HepG2 (cell line): ENCODE measurements around the gene RNF114. TPM values are rescaled to one million over a fixed set of nuclear protein-coding genes. Genes with fewer than 3 reads are reported as not detected.

Experiments used
- ATAC-seq: fragments of 200-7000 bp; cut with Tn5 transposase; 3 replicates; pipeline ENCODE4 v1.9.1; 2020; ENCODE audit warnings: mild to moderate bottlenecking, moderate library complexity
- BruUV-seq: library from RNA; stranded (reverse); fragments of 400-500 nt; replicated peaks from 2 replicates; lab custom pipeline; 2021; lab: Mats Ljungman, UMichigan
- CTCF ChIA-PET: fragments of 300-600 bp; formaldehyde crosslinking; extraction: SDS; loops from one replicate; lab custom pipeline; 2021; ENCODE audit warnings: low total read pairs, inconsistent platforms, low intra/inter-chr PET ratio; lab: Yijun Ruan, JAX
- POLR2A ChIA-PET: fragments of 350-600 bp; sonication (Branson Sonifier 250); formaldehyde crosslinking; loops from one replicate; lab custom pipeline; 2020; ENCODE audit warnings: antibody characterized with exemption, inconsistent platforms; lab: Yijun Ruan, JAX
- DNase-seq: peaks from one replicate; pipeline ENCODE4 v3.0.0-alpha.2; 2015; ENCODE audit warnings: low spot score
- FAIRE-seq: peaks from 3 replicates; lab custom pipeline; 2011; peaks lifted over from hg19 to GRCh38; lab: Jason Lieb, UNC
- H2AFZ ChIP-seq: one replicate; pipeline ENCODE4 v1.6.1; 2011; ENCODE audit warnings: low read length, inconsistent platforms
- H3K27ac ChIP-seq: fragments of 300-600 bp; 3 replicates; pipeline ENCODE4 v1.8.0; 2011; ENCODE audit warnings: mixed run types, mild to moderate bottlenecking, mixed read lengths, low read length, inconsistent platforms; ENCODE audit not compliant: insufficient read depth; ENCODE audit errors: extremely low read length
- H3K27me3 ChIP-seq, 2 experiments: fragments of 200-600 bp in 1 of 2; 2 replicates in 1 of 2; 3 replicates in 1 of 2; pipeline versions ENCODE4 v1.6.0 to v1.8.0; 2011; ENCODE audit warnings: low read length in 2 of 2, mild to moderate bottlenecking in 2 of 2, moderate library complexity in 2 of 2, inconsistent platforms in 1 of 2; ENCODE audit not compliant: insufficient read depth in 2 of 2, control insufficient read depth in 1 of 2
- H3K36me3 ChIP-seq, 2 experiments: fragments of 200-600 bp in 1 of 2; replicated peaks in 1 of 2; 2 replicates in 1 of 2; 3 replicates in 1 of 2; pipeline versions ENCODE4 v1.5.1 to v1.8.0; 2011; ENCODE audit warnings: low read length in 2 of 2, inconsistent platforms in 1 of 2; ENCODE audit not compliant: insufficient read depth in 2 of 2, control insufficient read depth in 1 of 2
- H3K4me1 ChIP-seq: 2 replicates; pipeline ENCODE4 v1.5.1; 2012; ENCODE audit warnings: low read length, inconsistent platforms; ENCODE audit not compliant: insufficient read depth
- H3K4me2 ChIP-seq: 2 replicates; pipeline ENCODE4 v1.6.0; 2011; ENCODE audit warnings: low read depth, low read length, inconsistent platforms
- H3K4me3 ChIP-seq, 3 experiments: fragments of 200-600 bp in 1 of 3; sonication (generic), shearing (Covaris generic) in 1 of 3; replicated peaks in 1 of 3; 2 replicates each; pipeline ENCODE4 v1.5.1; 2011 to 2016; ENCODE audit warnings: low read length in 3 of 3, inconsistent platforms in 2 of 3, low read depth in 2 of 3, mild to moderate bottlenecking in 2 of 3, control low read depth in 1 of 3, mixed read lengths in 1 of 3; ENCODE audit not compliant: insufficient read depth in 1 of 3
- H3K79me2 ChIP-seq: one replicate; pipeline ENCODE4 v1.6.1; 2011; ENCODE audit warnings: low read length, inconsistent platforms; ENCODE audit not compliant: insufficient read depth
- H3K9ac ChIP-seq: 2 replicates; pipeline ENCODE4 v1.6.0; 2011; ENCODE audit warnings: mild to moderate bottlenecking, low read depth, low read length, inconsistent platforms; ENCODE audit not compliant: insufficient read depth
- H3K9me3 ChIP-seq: 2 replicates; pipeline ENCODE4 v1.5.1; 2012; ENCODE audit warnings: mild to moderate bottlenecking, low read length
- H4K20me1 ChIP-seq: 2 replicates; pipeline ENCODE4 v1.6.0; 2011; ENCODE audit warnings: inconsistent platforms, mild to moderate bottlenecking, low read length, moderate library complexity; ENCODE audit not compliant: insufficient read depth
- ARID5B ChIP-seq: IDR thresholded peaks from 2 replicates; pipeline ENCODE4 v1.4.0; 2020; ENCODE audit warnings: mild to moderate bottlenecking, missing genetic modification reagents
- BRF2 ChIP-seq: sonication (generic); formaldehyde crosslinking; IDR thresholded peaks from 2 replicates; pipeline ENCODE4 v1.8.1; 2022; ENCODE audit warnings: mild to moderate bottlenecking, missing genetic modification reagents
- FOXO4 ChIP-seq: sonication (generic); formaldehyde crosslinking; conservative IDR thresholded peaks from 2 replicates; pipeline ENCODE4 v1.8.1; 2023; ENCODE audit warnings: missing genetic modification reagents
- FOXP1 ChIP-seq, 2 experiments: fragments of 450-650 bp in 1 of 2; IDR thresholded peaks; 2 replicates each; pipeline ENCODE4 v1.6.1; 2017 to 2018; ENCODE audit warnings: antibody characterized with exemption in 1 of 2
- KLF12 ChIP-seq: sonication (generic); formaldehyde crosslinking; IDR thresholded peaks from 2 replicates; pipeline ENCODE4 v1.4.0; 2020; ENCODE audit warnings: missing genetic modification reagents, borderline replicate concordance
- RCOR2 ChIP-seq: IDR thresholded peaks from 2 replicates; pipeline ENCODE4 v1.6.1; 2016; ENCODE audit warnings: missing biosample characterization, missing genetic modification reagents
- SP4 ChIP-seq: sonication (generic); formaldehyde crosslinking; IDR thresholded peaks from 2 replicates; pipeline ENCODE4 v1.8.1; 2023; ENCODE audit warnings: mild to moderate bottlenecking, missing genetic modification reagents
- ZFP82 ChIP-seq: sonication (generic); formaldehyde crosslinking; IDR thresholded peaks from 2 replicates; pipeline ENCODE4 v1.5.1; 2020; ENCODE audit warnings: mild to moderate bottlenecking, missing genetic modification reagents, borderline replicate concordance
- ZNF124 ChIP-seq: sonication (generic); formaldehyde crosslinking; IDR thresholded peaks from 2 replicates; pipeline ENCODE4 v1.4.0; 2020; ENCODE audit warnings: missing genetic modification reagents
- ZNF17 ChIP-seq: sonication (generic); formaldehyde crosslinking; IDR thresholded peaks from 2 replicates; pipeline ENCODE4 v1.5.0; 2020; ENCODE audit warnings: mild to moderate bottlenecking, missing genetic modification reagents
- ZNF18 ChIP-seq: sonication (generic); formaldehyde crosslinking; IDR thresholded peaks from 2 replicates; pipeline ENCODE4 v1.8.0; 2022; ENCODE audit warnings: mild to moderate bottlenecking, missing genetic modification reagents; ENCODE audit not compliant: insufficient replicate concordance
- ZNF30 ChIP-seq: sonication (generic); formaldehyde crosslinking; IDR thresholded peaks from 2 replicates; pipeline ENCODE4 v1.5.0; 2020; ENCODE audit warnings: mild to moderate bottlenecking, missing genetic modification reagents
- ZNF326 ChIP-seq: sonication (generic); formaldehyde crosslinking; IDR thresholded peaks from 2 replicates; pipeline ENCODE4 v1.4.0; 2020; ENCODE audit warnings: missing genetic modification reagents, borderline replicate concordance
- ZNF460 ChIP-seq: sonication (generic); formaldehyde crosslinking; IDR thresholded peaks from 2 replicates; pipeline ENCODE4 v1.5.1; 2020; ENCODE audit warnings: missing genetic modification reagents, mild to moderate bottlenecking, borderline replicate concordance
- ZNF670 ChIP-seq: sonication (generic); formaldehyde crosslinking; IDR thresholded peaks from 2 replicates; pipeline ENCODE4 v1.8.0; 2022; ENCODE audit warnings: mild to moderate bottlenecking, missing genetic modification reagents, borderline replicate concordance
- ZNF816 ChIP-seq: sonication (generic); formaldehyde crosslinking; IDR thresholded peaks from 2 replicates; pipeline ENCODE4 v1.8.0; 2022; ENCODE audit warnings: missing genetic modification reagents, mild to moderate bottlenecking, borderline replicate concordance
- WGBS: methylation state at CpG from one replicate; pipeline ENCODE4 v1.1.6; 2017; ENCODE audit warnings: low lambda C conversion rate; 5-methylcytosine and 5-hydroxymethylcytosine counted together
- in situ Hi-C: cut with HindIII; loops from 2 replicates; pipeline ENCODE4 v1.10.0; 2017; ENCODE audit warnings: low pct_unique_long_range_greater_than_20kb; ENCODE audit not compliant: extremely low pct_ligation_motif_present
- intact Hi-C: fragments of 100-400 bp; cut with micrococcal nuclease; formaldehyde crosslinking; loops from one replicate; pipeline ENCODE4 v1.10.0; 2022; ENCODE audit not compliant: unreplicated experiment
- polyA plus RNA-seq, 8 experiments: library from polyadenylated mRNA; depleted of rRNA in 3 of 8; stranded (reverse) in 7 of 8; unstranded in 1 of 8; fragments of >200 nt; fragmentation: Illumina TruSeq in 4 of 8; extraction: Trizol in 4 of 8; gene quantifications; 2 replicates each; pipeline versions ENCODE4 v1.2.1 to v1.2.3, GENCODE V29; 2011 to 2016; ENCODE audit warnings: low read depth in 4 of 8, missing spikeins in 1 of 8, mixed read lengths in 1 of 8; ENCODE audit not compliant: insufficient read depth in 1 of 8
- total RNA-seq, 5 experiments: library from RNA; depleted of rRNA; stranded (reverse); fragments of >200 nt; fragmentation: Illumina TruSeq; extraction: Trizol; gene quantifications; 2 replicates each; pipeline ENCODE4 v1.2.3, GENCODE V29; 2016; ENCODE audit warnings: low read depth in 1 of 5

RNF114 gene
- total and polyA plus RNA-seq, 2 of the 13 experiments (the other 11 are each of a cell fraction or from before 2014, with no cell fraction given) = 119 to 126 TPM

- Histone ChIP-seq H3K27ac (no peak overlapping the region), H3K36me3 (no peaks in the 10 kb centered on the region), H3K4me3 (0 out of 6 replicates have a peak overlapping the region, but pooled peaks of 1 of the 3 experiments have one; percentile 61), H3K27me3 (peaks cover 5 to 29% of the 10 kb centered on the region in 2 experiments), H3K4me2 (peak overlapping the region; percentile 75), H3K9ac (no peak overlapping the region), H4K20me1 (no peaks in the 10 kb centered on the region), H3K4me1 (peaks cover 74% of the 10 kb centered on the region), H2AFZ (no peak overlapping the region), H3K79me2 (no peaks in the 10 kb centered on the region), H3K9me3 (no peaks in the 10 kb centered on the region)
- FAIRE-seq (no peak), ATAC-seq (no peak), DNase-seq (no peak)
- intact Hi-C loops (loop anchor here (1.0 to 2.0 kb wide), 3 partner anchors 93 to 190 kb away; no protein-coding TSS in a partner anchor), in situ Hi-C loops (no loop called here)
- no TSS peak for BruUV-seq
- POLR2A ChIA-PET = interaction anchor here (0.8 to 6.8 kb wide), 6 partner anchors 14 to 191 kb away, joined by 3 to 58 read pairs (median 3); no protein-coding TSS in a partner anchor
- 38% methylated on average over 3 of the region's 3 CpGs for WGBS
- CTCF ChIA-PET = interaction anchor here (0.9 to 8.4 kb wide), 4 partner anchors 93 to 201 kb away, joined by 6 to 163 read pairs (median 18); no protein-coding TSS in a partner anchor
- TF ChIP-seq ARID5B (no peak), ZNF124 (CRISPR knock-in tag) (no peak), FOXP1 (IDR thresholded peaks at IDR 0.05) (no peak), FOXP1 (CRISPR knock-in tag; IDR thresholded peaks at IDR 0.05) (no peak), BRF2 (CRISPR knock-in tag) (no peak), ZNF18 (peak; percentile 11), ZNF670 (CRISPR knock-in tag) (peak; percentile 65; the same call in 1 of the 2 replicates), ZFP82 (CRISPR knock-in tag) (0 out of 2 replicates have a peak, but pooled peaks have one; percentile 67), RCOR2 (CRISPR knock-in tag) (no peak), FOXO4 (peak; percentile 90; the same call in 1 of the 2 replicates), SP4 (CRISPR knock-in tag) (no peak), KLF12 (CRISPR knock-in tag) (no peak), ZNF30 (CRISPR knock-in tag) (0 out of 2 replicates have a peak, but pooled peaks have one; percentile 18), ZNF326 (CRISPR knock-in tag) (no peak), ZNF17 (CRISPR knock-in tag) (no peak), ZNF816 (CRISPR knock-in tag) (0 out of 2 replicates have a peak, but pooled peaks have one; percentile 76), ZNF460 (CRISPR knock-in tag) (0 out of 2 replicates have a peak, but pooled peaks have one; percentile 19)
These were observed 42.5 kb downstream of the RNF114 start for GRCh38 chr20:49978685-49979029.
